PFSK-1 (cell line): Measurements from ENCODE around the gene KRT86.

ENCODE experiments used
- FOXP2 ChIP-seq: optimal IDR thresholded peaks from 2 replicates; pipeline ENCODE3; 2011; ENCODE audit warnings: borderline replicate concordance, control low read depth, inconsistent platforms; ENCODE audit not compliant: insufficient read depth; ENCODE audit errors: extremely low read length, extremely low read depth
- POLR2AphosphoS5 ChIP-seq: IDR thresholded peaks from 2 replicates; pipeline ENCODE4 v1.6.1; 2012; ENCODE audit warnings: low read depth, mild to moderate bottlenecking, control low read depth, low read length, moderate library complexity
- REST ChIP-seq, 2 experiments: IDR thresholded peaks; 2 replicates each; pipeline versions ENCODE4 v1.6.1 to v1.8.0; 2011 to 2012; ENCODE audit warnings: low read depth in 2 of 2, low read length in 2 of 2, control low read depth in 1 of 2, inconsistent platforms in 1 of 2, mild to moderate bottlenecking in 1 of 2, moderate library complexity in 1 of 2; ENCODE audit not compliant: insufficient read depth in 1 of 2
- SIN3A ChIP-seq: IDR thresholded peaks from 2 replicates; pipeline ENCODE4 v1.6.1; 2012; ENCODE audit warnings: mild to moderate bottlenecking, low read length, moderate library complexity, borderline replicate concordance; ENCODE audit not compliant: insufficient read depth
- TAF1 ChIP-seq: IDR thresholded peaks from 2 replicates; pipeline ENCODE4 v1.6.1; 2012; ENCODE audit warnings: low read length, control low read depth, borderline replicate concordance; ENCODE audit not compliant: insufficient read depth

- TF ChIP-seq POLR2AphosphoS5 (no peak), TAF1 (no peak), SIN3A (no peak), REST (IDR thresholded peaks at IDR 0.05; ENCODE audit: insufficient read depth in 1 of 2, low read depth in 2 of 2, low read length in 2 of 2) (no peak), FOXP2 (no peak)
Measured at GRCh38 chr12:52279422-52280318, 5.2 kb downstream of the KRT86 start.
